Lower lobe of right lung (tissue), 2 donors: ENCODE measurements around the gene LIMS2. TPM values are rescaled to one million over a fixed set of nuclear protein-coding genes. Genes with fewer than 3 reads are reported as not detected.
A peak's percentile ranks its signal among the peaks of the same experiment; 100 is the strongest.

ENCODE experiments used
- ATAC-seq, 2 donors: fragments of 200-7000 bp; cut with Tn5 transposase; one replicate each; pipeline ENCODE4 v1.9.1; 2020 to 2022; ENCODE audit warnings: mild to moderate bottlenecking in 2 of 2, moderate library complexity in 2 of 2
- DNase-seq: peaks from one replicate; pipeline ENCODE4 v3.0.0-alpha.2; 2020
- H3K27ac ChIP-seq: fragments of 200-600 bp; one replicate; pipeline ENCODE4 v1.8.0; 2022
- H3K27me3 ChIP-seq: fragments of 200-600 bp; one replicate; pipeline ENCODE4 v1.8.0; 2022; ENCODE audit warnings: low read depth
- H3K36me3 ChIP-seq: fragments of 200-600 bp; one replicate; pipeline ENCODE4 v1.8.0; 2022; ENCODE audit warnings: mild to moderate bottlenecking
- H3K4me1 ChIP-seq: fragments of 200-600 bp; one replicate; pipeline ENCODE4 v1.8.0; 2022
- H3K4me3 ChIP-seq: fragments of 200-600 bp; one replicate; pipeline ENCODE4 v1.8.0; 2022; ENCODE audit warnings: mild to moderate bottlenecking
- H3K9me3 ChIP-seq: fragments of 200-600 bp; one replicate; pipeline ENCODE4 v1.8.0; 2022
- CTCF ChIP-seq: fragments of 200-600 bp; IDR thresholded peaks from one replicate; pipeline ENCODE4 v1.8.0; 2022; ENCODE audit warnings: antibody characterized with exemption, mild to moderate bottlenecking
- intact Hi-C: fragments of 100-400 bp; cut with DNase I; formaldehyde crosslinking; loops from one replicate; pipeline ENCODE4 v1.11.0; 2022
- total RNA-seq: library from RNA; stranded (reverse); fragmentation: NEBNext Ultra II Directional; extraction: Animal tissue kit (Norgen Biotek cat#: 25700); gene quantifications from one replicate; pipeline ENCODE4 v1.2.1, GENCODE V29; 2021
- donor health status: DM: no; HTN: yes; CAD: no; lungs with severe emphysema.

LIMS2 gene
- total RNA-seq, 1 donor from 2014 or later, result 148 TPM

- Histone ChIP-seq H3K27ac (peak overlapping the region; percentile 51), H3K4me3 (no peak overlapping the region), H3K4me1 (peaks cover 73% of the 10 kb centered on the region), H3K36me3 (peaks cover 52% of the 10 kb centered on the region), H3K27me3 (no peaks in the 10 kb centered on the region), H3K9me3 (no peaks in the 10 kb centered on the region)
- no peak for ATAC-seq
- intact Hi-C loops, result no loop called here
- peak; percentile 41 for DNase-seq
- TF ChIP-seq CTCF, result no peak
These were observed 18.1 kb downstream of the LIMS2 start for GRCh38 chr2:127657232-127657595.

GRCh38 chr2:127656569-127657231 is 18.6 kb downstream of the LIMS2 start:
- peaks cover 52% of the 10 kb centered on the region for H3K36me3 ChIP-seq
- H3K27me3 ChIP-seq, result no peaks in the 10 kb centered on the region
- peak overlapping the region; percentile 51 for H3K27ac ChIP-seq
- H3K9me3 ChIP-seq, result no peaks in the 10 kb centered on the region
- H3K4me1 ChIP-seq, result peaks cover 72% of the 10 kb centered on the region
- no peak overlapping the region for H3K4me3 ChIP-seq
- DNase-seq (peak; percentile 40), ATAC-seq (no peak)
- no peak for TF ChIP-seq CTCF
- intact Hi-C loops, result no loop called here

- Histone ChIP-seq H3K9me3 (no peaks in the 10 kb centered on the region), H3K4me3 (no peak overlapping the region), H3K36me3 (peaks cover 46% of the 10 kb centered on the region), H3K4me1 (peaks cover 68% of the 10 kb centered on the region), H3K27me3 (no peaks in the 10 kb centered on the region), H3K27ac (peak overlapping the region; percentile 65)
- ATAC-seq (no peak), DNase-seq (peak; percentile 39)
- intact Hi-C loops, result no loop called here
- no peak for TF ChIP-seq CTCF
These were observed 19.9 kb downstream of the LIMS2 start for GRCh38 chr2:127655209-127656073.

GRCh38 chr2:127654838-127655175 is 20.5 kb downstream of the LIMS2 start:
- peak; percentile 32 for DNase-seq
- TF ChIP-seq CTCF, result no peak
- intact Hi-C loops, result no loop called here
- no peak for ATAC-seq
- Histone ChIP-seq H3K4me3 (no peak overlapping the region), H3K36me3 (peaks cover 46% of the 10 kb centered on the region), H3K9me3 (no peaks in the 10 kb centered on the region), H3K27ac (peak overlapping the region; percentile 65), H3K27me3 (no peaks in the 10 kb centered on the region), H3K4me1 (peaks cover 73% of the 10 kb centered on the region)

GRCh38 chr2:127654084-127654837 is 21.1 kb downstream of the LIMS2 start:
- peaks cover 75% of the 10 kb centered on the region for H3K4me1 ChIP-seq
- peaks cover 46% of the 10 kb centered on the region for H3K36me3 ChIP-seq
- no peak overlapping the region for H3K27ac ChIP-seq
- intact Hi-C loops, result no loop called here
- ATAC-seq (no peak), DNase-seq (peak; percentile 38)
- no peak overlapping the region for H3K4me3 ChIP-seq
- H3K27me3 ChIP-seq, result no peaks in the 10 kb centered on the region
- H3K9me3 ChIP-seq, result no peaks in the 10 kb centered on the region
- TF ChIP-seq CTCF, result no peak
